HL-60/S4 treated with phorbol 12-myristate 13-acetate at 8.2 ng/mL for 4 days and 3 days (cell line): ENCODE measurements around the gene CTR9.

Experiments
- in situ Hi-C: fragments of 300-500 bp; cut with MboI; formaldehyde crosslinking; loops from 2 replicates; pipeline ENCODE4 v1.15.0; 2022; ENCODE audit warnings: low sequenced_read_pairs

CTR9 gene

DNA sequence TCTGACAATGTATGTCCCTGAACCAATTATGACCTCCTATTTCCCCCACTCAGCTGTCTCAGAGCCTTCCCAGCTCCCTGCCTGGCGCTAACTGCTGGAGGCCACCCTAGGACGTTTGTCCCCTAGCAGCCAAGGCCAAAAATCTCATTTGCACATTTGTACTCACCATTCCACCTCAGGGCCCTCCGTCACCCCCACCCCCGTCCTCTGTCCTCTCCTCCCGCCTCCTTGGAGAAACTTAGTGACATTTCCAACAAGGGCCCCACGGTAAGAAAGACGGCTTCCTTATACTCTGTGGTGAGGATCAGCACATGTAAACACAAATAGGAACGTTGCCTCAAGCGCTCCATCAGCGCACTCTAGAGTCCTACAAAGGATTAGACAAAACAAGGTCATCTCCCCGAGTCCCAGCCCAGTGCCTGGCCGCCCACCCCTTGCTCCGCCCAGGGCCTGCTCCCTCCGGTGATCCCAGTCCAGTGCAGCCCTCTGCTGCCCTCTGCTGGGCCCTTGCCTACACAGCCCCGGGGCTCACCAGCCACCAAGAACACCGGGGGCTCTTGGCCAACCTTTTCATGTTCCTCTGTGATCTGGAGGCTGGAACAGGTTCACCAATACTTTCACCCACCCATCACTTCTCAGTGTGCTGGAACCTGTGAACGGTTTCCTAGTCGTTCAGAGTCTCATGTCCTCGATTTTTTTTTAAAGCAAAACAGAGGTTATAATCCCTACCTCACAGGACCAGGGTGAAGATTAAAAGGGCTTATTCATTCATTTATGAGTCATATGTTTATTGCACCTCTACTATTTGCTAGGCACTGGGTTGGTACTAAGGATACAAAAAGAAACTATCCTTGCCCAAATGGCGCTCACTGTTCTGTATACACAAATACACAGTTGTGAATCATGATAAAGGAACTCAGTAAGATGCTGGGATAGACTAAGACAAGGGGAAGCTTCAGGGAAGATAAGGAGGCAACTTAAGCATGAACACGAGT, 15.3 kb upstream of the CTR9 start:
- in situ Hi-C loops, result loop anchor here (25.0 kb wide), 2 partner anchors 223 to 323 kb away; no protein-coding TSS in a partner anchor

DNA sequence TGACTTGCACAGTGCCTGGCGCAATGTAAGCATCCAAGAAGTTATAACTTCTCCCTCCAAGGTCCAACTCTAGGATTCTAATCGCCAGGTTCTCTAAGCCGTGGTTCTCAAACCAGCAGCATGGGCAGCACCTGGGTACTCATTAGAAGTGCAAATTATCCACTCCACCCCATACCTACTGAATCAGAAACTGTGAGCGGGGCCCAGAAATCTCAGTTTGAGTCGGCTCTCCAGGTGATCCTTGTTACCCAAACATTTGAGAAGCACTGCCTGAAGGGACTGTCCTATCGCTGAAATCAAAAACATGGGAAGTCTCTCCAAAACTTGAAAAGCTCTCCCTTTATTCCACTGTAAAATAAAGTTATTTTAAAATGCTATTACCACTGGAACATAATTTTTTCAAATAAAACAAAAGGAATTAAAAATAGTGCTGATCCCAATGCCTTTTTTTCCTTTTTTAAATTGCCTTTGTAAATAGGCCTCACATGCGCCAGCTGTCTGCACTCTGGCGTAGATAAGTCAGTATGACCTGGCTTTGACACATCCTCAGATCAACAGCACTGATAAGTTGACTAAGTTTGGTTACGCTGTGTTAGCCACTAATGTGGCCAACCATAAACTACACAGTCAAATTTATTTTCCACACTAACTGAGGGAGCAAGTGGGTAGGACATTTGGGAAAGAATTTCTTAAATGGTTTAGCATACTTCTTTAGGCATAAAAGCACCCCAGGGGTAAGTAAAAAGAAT, 8.4 kb upstream of the CTR9 start:
- in situ Hi-C loops, result loop anchor here (25.0 kb wide), 2 partner anchors 230 to 330 kb away; no protein-coding TSS in a partner anchor

DNA sequence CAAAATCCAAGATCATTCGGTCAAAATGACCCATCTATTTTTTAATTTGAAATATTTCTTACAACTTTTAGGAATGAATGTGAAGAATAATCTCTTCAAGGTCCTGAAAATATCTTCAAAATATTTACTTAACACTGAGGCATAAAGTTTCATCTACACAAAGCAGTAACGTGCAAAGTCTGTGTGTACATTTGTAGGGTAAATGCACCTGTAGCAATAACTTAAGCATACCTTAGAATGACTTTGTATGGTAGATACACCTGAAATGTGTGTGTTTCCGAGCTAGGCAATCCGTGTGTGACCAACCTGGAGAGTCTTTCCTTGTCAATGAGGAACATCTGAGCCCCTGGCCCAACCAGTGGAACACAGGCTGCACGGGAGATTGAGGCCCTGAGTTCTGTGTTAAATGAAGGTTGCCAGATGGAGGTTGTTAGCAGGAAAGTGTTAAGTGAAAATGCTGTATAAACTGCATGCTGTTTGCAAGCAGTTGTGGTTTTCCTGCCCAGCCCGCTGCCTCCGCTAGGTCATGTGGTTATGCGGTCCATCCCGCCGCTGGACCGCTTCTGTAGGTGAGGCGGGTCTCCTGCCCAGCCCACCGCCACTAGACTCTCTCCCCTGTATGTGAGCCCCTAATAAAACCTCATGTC, 7.6 kb upstream of the CTR9 start:
- in situ Hi-C loops, result loop anchor here (25.0 kb wide), 2 partner anchors 231 to 331 kb away; no protein-coding TSS in a partner anchor

DNA sequence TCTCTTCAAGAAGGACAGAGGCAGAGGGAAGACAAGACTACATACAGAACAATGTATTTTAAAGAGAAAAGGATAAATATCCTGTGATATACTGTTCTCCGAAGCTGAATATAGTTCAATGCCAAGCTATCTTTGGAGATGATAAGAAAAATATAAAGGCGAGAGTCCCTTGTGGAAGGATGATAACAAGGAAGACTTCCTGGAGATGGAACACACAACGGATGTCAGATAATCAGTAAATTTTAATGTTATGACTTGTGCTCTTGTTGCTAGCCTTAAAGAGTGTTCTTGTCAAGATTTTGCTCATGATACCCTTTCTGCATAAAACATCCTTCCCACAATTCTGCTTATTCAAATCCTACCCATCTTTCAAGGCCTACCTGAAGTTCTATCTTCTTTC, 6.8 kb upstream of the CTR9 start:
- in situ Hi-C loops, result loop anchor here (25.0 kb wide), 2 partner anchors 232 to 332 kb away; no protein-coding TSS in a partner anchor

DNA sequence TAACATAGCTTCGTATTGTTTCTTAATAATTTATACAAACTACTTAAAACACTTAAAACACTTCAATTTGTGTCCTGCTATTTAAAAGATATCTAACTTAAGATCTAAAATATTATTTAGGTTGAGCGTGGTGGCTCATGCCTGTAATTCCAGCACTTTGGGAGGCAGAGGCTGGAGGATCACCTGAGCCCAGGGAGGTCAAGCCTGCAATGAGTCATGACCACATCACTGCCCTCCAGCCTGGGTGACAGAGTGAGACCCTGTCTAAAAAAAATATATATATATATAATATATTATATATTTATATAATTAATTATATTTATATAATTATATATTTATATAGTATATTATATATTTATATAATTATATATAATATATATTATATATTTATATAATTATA, 4.2 kb upstream of the CTR9 start:
- in situ Hi-C loops, result loop anchor here (25.0 kb wide), 2 partner anchors 235 to 335 kb away; no protein-coding TSS in a partner anchor

DNA sequence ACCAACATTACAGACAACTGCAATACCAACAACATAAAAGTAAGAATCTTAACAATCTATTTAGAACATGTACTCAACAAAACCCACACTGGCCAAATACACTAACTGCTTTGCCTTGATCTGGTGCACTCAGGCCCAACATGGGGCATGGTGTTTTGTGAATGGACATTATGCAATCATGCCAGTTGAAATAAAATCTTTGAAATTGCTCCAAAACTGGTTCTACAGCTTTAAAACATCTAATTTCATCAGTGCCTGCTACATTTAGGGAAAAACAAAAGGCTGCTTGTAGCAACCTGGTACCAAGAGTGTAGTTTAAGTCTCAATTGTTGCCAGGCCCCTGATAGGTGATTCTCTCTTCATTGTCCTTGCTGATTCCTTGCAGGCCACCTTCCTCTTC, 3.3 kb upstream of the CTR9 start:
- in situ Hi-C loops, result loop anchor here (25.0 kb wide), 2 partner anchors 235 to 335 kb away; no protein-coding TSS in a partner anchor

DNA sequence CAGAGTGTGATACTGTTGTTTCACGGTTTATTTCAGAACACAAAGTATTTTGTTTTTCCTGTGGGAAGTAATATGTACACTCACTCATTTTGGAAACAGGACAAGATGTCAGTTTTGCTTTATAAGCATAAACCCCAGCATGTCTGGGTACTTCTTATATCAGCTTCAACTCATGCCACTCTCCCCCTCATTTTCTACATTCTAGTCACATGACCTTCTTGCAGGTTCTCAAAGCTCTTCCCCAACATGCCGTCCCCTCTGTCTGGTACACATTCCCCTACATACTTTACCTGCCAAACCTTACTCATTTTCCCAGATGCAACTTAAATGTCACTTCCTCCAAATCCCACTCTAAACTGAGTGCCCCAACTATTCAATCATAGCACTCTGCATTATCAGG, 1.6 kb upstream of the CTR9 start:
- in situ Hi-C loops, result loop anchor here (25.0 kb wide), 2 partner anchors 237 to 337 kb away; no protein-coding TSS in a partner anchor

DNA sequence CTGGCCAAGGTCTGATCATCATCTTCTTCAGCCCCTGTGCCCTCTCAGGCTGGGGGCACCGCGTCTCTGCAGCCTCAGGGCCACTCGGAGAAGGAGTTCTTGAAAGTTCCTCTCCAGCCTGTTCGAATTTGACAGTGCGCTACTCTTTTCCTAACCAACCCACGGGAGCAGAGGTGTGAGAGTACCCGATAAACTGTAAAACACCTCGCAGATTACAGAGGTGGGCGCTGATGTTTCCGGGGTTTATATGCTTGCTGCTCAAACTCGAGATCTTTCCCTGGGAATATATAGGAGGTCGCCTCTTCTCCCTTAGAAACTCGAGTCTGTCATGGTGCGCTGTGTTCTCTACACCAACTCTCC, 515 bp downstream of the CTR9 start:
- in situ Hi-C loops, result no loop called here

DNA sequence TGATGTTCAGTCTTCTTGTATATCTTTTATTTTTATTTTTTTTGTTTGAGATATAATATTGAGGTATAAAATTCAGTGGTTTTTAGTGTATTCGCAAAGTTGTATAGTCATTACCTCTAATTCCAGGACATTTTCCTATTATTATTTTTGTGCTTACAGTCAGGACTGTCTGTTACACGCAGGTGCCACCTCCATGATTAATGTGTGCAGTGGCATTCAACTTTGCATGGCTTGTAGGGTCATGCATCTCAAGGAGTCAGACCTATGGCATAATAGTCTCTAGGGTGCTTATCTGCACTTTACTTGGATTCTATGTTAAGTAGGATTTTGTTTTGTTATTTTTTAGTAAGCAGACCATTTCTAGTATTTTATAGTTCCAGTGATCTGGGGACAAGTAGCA, 1.0 kb downstream of the CTR9 start:
- in situ Hi-C loops, result no loop called here

DNA sequence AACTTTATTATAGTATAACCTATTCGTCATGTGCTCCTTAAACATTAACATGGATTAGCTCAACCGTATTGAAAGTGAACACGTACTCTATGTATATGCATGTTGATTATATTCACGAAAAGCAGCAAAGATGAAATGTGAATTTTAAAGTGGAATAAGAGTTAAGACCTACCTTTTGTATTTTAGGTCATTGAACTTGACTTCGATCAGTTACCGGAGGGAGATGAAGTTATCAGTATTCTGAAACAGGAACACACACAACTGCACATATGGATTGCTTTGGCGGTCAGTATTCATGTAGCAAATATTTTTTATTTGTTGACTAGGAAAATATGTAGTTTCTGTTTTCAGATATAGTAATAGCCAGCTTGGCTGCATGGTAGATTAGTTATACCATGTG, 1.4 kb downstream of the CTR9 start:
- in situ Hi-C loops, result no loop called here

DNA sequence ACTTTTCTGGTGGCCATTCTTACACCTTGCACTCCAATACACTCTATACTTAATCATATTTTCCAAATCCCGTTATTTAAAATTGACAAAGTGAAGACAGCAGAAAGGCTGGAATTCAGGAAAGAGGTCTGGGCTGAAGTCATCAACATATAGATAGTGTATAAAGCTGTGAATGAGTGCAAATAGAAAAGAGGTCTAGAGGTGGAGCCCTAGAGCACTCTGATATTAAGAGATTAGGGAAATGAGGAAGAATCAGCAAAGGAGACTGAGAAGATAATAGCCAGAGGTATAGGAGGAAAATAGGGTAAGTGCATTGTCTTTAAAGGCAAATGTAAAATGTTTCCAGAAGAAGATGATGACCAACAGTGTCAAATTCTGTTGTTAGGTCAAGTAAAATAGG, 7.9 kb downstream of the CTR9 start:
- in situ Hi-C loops, result no loop called here

DNA sequence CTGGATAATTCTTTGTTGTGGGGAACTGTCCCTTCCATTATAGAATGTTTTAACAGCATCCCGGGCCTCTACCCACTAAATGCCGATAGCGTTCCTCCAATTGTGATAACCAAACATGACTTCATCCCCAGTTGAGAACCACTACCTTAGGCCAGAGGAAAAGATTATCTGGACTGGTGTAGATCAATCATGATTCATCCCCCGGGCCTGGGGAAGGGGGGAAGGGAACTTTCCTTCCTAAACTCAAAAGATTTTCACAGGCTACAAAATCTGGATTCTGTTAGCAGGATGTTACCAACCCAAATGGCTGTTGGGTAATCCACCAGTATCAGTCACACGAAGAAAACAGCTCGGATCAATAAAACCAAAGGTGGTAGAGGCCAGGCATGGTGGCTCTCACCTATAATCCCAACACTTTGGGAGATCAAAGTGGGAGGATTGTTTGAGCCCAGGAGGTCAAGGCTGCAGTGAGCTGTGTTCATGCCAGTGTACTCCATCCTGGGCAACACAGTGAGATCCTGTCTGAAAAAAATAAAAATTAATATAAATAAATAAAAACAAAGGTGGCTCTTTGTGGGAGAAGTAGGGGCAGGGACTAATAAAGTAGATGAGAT, 10.1 kb downstream of the CTR9 start:
- in situ Hi-C loops, result no loop called here

DNA sequence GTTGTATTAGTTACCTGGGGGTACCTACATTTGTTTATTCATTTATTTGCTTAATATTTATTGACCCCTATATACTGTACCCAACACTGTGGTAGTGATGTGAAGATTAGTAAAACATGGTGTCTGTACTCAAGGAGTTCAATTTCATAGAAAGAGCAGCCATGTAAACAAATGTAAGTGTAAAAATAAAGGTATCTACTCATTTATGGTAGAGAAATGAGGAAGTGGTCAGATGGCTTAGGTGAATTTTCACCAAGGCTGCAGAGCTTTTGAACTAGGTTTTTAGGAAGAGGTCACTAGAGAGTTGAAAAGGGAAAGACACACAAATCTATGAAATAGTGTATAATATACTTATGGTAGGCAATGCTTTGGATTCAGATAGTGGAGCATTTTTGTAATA, 11.1 kb downstream of the CTR9 start:
- in situ Hi-C loops, result no loop called here

DNA sequence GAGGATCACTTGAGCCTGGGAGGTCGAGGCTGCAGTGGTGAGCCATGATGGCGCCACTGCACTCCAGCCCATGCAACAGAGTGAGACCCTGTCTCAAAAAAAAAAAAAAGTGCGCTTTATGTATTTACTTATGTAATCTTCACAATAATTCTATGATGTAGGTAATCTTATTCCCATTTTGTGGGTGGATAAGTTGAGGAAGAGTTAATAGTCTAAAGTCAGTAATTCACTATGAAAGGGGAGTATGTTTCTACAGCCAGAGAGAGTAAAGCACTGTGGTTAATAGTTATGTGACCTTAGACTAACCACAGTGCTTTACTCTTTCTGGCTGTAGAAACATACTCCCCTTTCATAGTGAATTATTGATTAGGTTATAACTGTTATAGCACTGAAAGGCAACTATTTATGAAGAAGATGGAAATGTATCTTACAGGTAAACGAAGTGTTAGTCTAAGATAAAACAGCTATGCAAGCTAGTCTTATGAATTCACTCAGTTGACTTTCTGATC, 11.9 kb downstream of the CTR9 start:
- in situ Hi-C loops, result no loop called here

DNA sequence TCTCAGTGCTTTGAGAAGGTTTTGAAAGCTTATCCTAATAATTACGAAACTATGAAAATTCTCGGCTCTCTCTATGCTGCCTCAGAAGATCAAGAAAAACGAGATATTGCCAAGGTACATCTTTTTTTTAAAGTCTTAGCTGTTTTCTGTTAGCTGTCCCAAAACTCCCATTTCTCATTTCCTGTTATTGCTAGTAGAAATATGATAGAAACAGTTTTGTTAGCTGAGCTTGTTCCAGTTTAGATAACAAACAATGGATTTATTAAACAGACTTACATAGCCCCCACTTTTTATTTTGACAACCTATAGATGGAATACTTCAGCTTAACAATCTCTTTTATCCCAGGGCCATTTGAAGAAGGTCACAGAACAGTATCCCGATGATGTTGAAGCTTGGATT, 12.7 kb downstream of the CTR9 start:
- in situ Hi-C loops, result no loop called here

DNA sequence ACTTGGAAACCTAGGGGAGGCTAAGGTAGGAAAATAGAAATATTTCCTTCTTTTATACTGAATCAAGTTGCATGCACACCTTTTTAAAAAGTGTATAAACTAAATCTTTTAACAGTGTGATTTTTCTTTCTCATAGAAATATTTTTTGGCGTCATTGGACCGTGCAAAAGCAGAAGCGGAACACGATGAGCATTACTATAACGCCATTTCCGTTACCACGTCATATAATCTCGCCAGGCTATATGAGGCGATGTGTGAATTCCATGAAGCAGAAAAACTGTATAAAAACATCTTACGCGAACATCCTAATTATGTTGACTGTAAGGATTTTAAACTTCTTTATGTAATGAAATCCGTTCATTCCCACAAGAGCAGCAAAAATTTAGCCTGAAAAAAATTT, 13.4 kb downstream of the CTR9 start:
- in situ Hi-C loops, result no loop called here

DNA sequence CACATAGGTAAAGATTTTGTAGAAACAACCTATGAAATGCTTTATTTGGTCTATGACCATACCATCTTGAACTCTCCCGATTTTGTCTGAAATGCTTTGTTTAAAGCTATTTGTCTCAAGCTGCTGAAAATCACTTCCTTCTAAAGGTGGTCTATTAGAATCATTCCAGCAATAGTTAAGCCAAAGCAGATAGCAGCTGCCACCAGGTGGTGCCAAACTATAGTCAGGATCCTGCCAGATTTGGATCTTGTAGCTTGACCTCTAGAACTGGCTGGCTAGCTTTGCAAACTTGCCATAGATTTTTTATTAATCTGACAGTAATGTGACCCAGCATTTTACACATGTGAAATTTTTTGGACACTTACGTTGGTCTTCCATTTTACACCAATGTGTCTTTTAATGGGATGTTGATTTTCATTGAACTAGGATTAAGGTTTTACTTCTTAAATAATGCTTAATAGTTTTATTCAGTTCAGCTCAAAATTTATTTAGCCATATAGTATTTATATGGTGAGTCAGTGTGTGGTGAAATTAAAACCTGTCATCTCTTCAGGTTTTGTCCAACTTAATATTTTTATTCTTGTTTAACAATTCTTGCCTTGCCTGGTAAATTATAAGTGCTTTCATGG, 19.7 kb downstream of the CTR9 start:
- in situ Hi-C loops, result no loop called here

DNA sequence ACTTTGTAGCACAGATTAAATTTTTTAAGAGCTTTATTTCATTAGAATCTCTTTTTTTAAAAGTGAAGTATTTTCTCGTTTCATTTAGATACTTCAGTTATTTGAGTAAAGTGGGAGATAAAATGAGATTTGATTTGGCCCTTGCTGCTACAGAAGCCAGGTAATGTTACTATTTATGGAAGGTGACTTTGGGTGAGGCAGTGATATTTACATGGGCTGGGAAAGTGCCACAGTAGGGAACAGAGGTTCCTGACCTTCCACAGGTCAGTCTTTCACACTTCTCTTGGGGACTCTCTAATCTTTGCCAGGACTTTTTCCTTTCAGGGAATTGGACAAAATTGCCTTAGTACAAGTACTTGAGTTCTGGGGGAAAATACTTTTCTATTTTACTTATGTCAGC, 20.4 kb downstream of the CTR9 start:
- in situ Hi-C loops, result no loop called here

DNA sequence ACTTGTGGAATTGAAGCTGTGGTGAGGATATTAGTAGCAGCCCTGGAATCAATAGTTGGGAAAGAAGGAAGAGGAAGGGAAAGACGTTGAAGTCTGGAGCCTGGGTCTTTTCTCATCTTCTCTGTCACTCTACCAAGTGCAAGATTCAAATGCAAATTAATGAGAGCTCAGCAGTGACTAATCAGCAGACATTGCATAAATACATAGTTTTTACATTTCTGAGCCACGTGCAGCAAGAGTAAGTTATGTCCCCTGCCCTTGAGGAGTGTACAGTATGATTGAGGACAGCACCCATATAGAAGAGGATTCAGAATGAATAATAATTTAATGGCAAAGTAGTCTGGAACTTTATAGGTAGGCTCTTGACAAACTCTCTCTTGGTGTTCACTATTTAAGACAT, 23.8 kb downstream of the CTR9 start:
- in situ Hi-C loops, result loop anchor here (25.0 kb wide), 1 partner anchor 1012 kb away; no protein-coding TSS in a partner anchor

DNA sequence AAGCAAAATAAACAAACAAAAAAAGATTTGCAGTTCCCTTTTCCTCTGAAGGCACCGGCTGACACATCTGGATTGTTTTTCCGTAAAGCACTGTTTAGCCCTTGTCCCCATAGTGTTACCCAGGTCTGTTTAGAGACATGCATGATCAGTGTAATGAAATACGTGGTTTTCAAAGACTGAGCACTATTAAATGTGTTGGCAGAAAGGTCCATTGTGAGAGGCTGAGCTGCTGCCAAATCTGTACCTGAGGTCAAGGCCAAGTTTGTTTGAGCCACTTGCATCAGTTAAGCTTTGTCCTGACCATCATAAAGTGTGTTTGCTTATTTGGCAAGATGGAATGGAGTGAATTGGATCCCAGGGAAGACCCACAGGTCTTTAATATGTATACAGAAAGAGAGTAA, 26.3 kb downstream of the CTR9 start:
- in situ Hi-C loops, result loop anchor here (25.0 kb wide), 1 partner anchor 1010 kb away; no protein-coding TSS in a partner anchor
